Astrocyte of the cerebellum (primary cell): ENCODE measurements around the gene GRAMD1B.

Source experiments
- DNase-seq: peaks from one replicate; pipeline ENCODE4 v3.0.0-alpha.2; 2011; ENCODE audit warnings: low read depth
- H3K4me3 ChIP-seq: 2 replicates; pipeline ENCODE4 v1.5.1; 2011; ENCODE audit warnings: mild to moderate bottlenecking, low read depth, low read length, moderate library complexity
- in situ Hi-C: cut with HindIII; loops from 2 replicates; pipeline ENCODE4 v1.10.0; 2017; ENCODE audit warnings: low sequenced_read_pairs
- TF ChIP-seq, protein P1 (sequence below): IDR thresholded peaks from 2 replicates; pipeline ENCODE4 v1.5.1; 2012; ENCODE audit warnings: low read length, low read depth, moderate library complexity, mild to moderate bottlenecking; ENCODE audit errors: missing control alignments

The GRAMD1B gene

DNA sequence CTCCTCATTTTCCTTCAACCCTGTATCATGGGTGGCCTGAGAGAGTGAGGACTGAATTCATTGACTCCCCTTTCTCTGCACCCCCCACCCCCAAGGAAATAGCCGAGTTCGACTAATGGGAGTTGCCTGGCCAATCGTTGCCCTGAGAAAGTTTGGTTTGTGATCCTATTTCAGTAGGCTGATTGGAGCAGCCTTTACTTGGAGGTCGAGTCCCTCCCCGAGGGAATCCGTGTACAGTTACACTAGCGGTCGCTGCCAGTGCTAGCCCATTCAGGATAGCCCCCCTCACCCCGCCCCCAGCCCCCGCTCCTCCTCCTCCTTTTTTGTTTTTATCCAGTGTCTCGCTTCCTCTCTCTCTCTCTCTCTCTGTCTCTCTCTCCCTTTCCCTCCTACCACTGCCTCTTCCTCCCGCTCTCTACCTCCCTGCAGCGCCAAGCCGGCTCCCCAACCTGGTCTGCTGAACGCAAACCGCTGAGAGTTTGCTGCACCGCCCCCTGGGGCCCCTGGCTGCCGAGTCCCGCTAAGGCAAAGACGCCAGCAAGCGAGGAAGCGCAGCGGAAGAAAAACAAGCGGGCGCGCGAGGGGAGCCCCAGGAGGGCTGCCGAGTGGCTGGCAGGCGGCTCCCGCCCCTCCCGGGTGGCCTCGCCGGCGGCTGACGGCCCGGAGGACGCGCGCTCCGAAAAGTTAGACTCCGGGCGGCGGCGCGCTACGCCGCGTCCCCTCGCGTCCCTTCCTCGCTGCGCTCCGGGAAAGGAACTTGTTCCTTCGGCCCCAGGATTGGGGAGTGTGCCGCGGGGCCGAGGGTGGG is at the start of gene GRAMD1B:
Gene GRAMD1B (plus strand): TSS at position 357 of the 808 bp plus-strand sequence. CDS start 524 bp downstream, outside the sequence.
- in situ Hi-C loops, result no loop called here
- peak within 1 kb of the TSS; percentile 56 for H3K4me3 ChIP-seq
- TF ChIP-seq, protein P1, sequence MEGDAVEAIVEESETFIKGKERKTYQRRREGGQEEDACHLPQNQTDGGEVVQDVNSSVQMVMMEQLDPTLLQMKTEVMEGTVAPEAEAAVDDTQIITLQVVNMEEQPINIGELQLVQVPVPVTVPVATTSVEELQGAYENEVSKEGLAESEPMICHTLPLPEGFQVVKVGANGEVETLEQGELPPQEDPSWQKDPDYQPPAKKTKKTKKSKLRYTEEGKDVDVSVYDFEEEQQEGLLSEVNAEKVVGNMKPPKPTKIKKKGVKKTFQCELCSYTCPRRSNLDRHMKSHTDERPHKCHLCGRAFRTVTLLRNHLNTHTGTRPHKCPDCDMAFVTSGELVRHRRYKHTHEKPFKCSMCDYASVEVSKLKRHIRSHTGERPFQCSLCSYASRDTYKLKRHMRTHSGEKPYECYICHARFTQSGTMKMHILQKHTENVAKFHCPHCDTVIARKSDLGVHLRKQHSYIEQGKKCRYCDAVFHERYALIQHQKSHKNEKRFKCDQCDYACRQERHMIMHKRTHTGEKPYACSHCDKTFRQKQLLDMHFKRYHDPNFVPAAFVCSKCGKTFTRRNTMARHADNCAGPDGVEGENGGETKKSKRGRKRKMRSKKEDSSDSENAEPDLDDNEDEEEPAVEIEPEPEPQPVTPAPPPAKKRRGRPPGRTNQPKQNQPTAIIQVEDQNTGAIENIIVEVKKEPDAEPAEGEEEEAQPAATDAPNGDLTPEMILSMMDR, result peak; percentile 19
- DNase-seq, result peak; percentile 56

DNA sequence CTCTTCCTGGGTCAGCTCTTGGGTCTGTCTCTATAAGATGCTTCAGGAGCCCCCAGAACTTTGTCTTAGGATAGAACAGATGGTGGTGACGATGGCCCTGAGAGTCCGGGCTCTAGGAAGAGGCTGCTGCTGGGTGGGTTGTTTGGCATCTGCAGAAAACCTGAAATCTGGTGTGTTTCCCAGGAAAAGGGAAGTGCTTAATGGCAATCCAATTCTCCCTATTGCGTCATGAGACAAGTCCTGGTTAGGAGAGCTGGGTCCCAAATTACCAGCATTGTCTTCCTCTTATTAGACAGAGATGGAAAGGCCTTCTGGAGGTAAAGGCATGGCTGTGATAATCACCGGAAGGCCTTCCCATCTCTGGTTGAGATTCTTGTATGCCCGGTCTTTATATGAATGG is 48.9 kb upstream of the GRAMD1B start:
- in situ Hi-C loops, result no loop called here
- TF ChIP-seq, protein P1, result no peak
- no peak overlapping the region for H3K4me3 ChIP-seq
- no peak for DNase-seq

GRCh38 chr11:123381817-123382554 is 48.1 kb upstream of the GRAMD1B start:
- no peak for DNase-seq
- TF ChIP-seq, protein P1, result no peak
- in situ Hi-C loops, result no loop called here
- H3K4me3 ChIP-seq, result no peak overlapping the region

GRCh38 chr11:123382555-123383074 is 47.5 kb upstream of the GRAMD1B start:
- in situ Hi-C loops, result no loop called here
- TF ChIP-seq, protein P1, result no peak
- DNase-seq, result no peak
- no peak overlapping the region for H3K4me3 ChIP-seq

DNA sequence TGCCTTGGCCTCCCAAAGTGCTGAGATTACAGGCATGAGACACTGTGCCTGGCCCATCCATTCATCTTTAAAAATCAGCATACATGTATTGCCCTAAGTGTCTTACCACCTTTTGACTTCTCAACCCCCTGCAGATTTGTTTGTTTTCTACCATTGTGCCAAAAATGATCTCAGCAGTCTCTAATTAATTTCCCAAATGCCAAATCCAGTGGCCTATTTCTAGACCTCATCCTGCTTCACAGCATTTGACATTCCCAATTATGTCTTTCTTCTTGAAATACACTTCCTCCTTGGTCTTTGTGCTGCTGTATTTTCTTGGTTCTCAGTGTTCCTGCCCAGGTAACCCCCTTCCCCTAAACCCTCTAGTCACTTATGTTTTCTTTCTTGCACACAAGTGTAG is 46.0 kb upstream of the GRAMD1B start:
- TF ChIP-seq, protein P1, result no peak
- in situ Hi-C loops, result no loop called here

DNA sequence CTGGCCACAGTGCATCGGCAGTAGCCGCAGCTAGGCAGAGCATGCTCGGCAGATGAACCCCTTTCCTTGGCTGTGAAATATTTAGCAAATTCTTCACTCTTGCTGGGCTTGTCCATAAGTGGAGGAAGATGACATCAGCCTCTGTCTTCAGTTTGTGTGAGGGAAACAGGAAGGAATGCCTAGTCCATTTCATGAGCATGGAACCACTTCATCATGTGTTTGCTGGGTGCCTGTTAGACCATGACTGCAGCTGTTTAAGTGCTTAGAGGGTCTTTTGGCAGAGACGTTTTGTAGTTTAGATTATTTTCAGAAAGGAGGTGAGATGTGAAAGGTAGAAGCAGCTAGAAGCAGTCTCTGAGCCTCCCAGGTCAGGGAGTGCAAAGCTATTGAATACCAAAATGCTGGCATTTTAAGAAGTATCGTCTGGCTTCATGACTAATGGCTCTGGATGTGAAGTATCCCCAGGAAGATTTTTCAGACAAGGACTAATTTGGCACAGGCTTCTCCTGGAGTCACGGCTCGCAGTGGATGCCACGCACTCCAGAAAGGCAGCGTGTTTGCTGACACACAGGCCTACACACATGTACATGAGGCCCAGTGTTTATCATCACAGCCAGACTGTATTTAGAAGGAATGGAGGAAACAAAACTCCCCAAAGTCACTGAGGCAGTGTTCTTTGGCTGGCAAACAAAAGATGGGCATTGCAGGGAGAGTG is 43.1 kb upstream of the GRAMD1B start:
- no peak for DNase-seq
- in situ Hi-C loops, result no loop called here
- no peak overlapping the region for H3K4me3 ChIP-seq
- TF ChIP-seq, protein P1, result no peak

More for the DNA sequence above, 46.0 kb upstream of the GRAMD1B start:
- H3K4me3 ChIP-seq, result no peak overlapping the region
- no peak for DNase-seq
